GM12891 (cell line): Measurements from ENCODE around the gene NACC2.

Experiments
- POLR2A ChIP-seq: IDR thresholded peaks from 2 replicates; pipeline ENCODE4 v1.6.1; 2011; ENCODE audit warnings: low read depth, low read length, control low read depth
- POLR2AphosphoS5 ChIP-seq: IDR thresholded peaks from 2 replicates; pipeline ENCODE4 v1.6.1; 2011; ENCODE audit warnings: low read depth, low read length, control low read depth
- POU2F2 ChIP-seq: IDR thresholded peaks from 2 replicates; pipeline ENCODE4 v1.6.1; 2011; ENCODE audit warnings: low read depth, mild to moderate bottlenecking, control low read depth, low read length, moderate library complexity
- TAF1 ChIP-seq: IDR thresholded peaks from 2 replicates; pipeline ENCODE4 v1.6.1; 2011; ENCODE audit warnings: low read depth, low read length, control low read depth

- TF ChIP-seq POLR2AphosphoS5 = no peak
- no peak for TF ChIP-seq POLR2A
- TF ChIP-seq TAF1 = no peak
- no peak for TF ChIP-seq POU2F2
These were observed 47.7 kb upstream of the NACC2 start for GRCh38 chr9:136142859-136143214.
